GM23338 (cell line): ENCODE measurements around the gene ATP5MG. TPM values are rescaled to one million over a fixed set of nuclear protein-coding genes. Genes with fewer than 3 reads are reported as not detected.

Source experiments
- ATAC-seq: fragments of 200-7000 bp; cut with Tn5 transposase; 3 replicates; pipeline ENCODE4 v1.9.1; 2020
- DNase-seq: peaks from one replicate; pipeline ENCODE4 v3.0.0-alpha.2; 2015; ENCODE audit warnings: low spot score
- H2AFZ ChIP-seq: fragments of 200-600 bp; sonication (generic); 2 replicates; pipeline ENCODE4 v1.8.0; 2016; ENCODE audit warnings: antibody characterized with exemption, mild to moderate bottlenecking, moderate library complexity
- H3F3A ChIP-seq: fragments of 200-600 bp; sonication (generic); replicated peaks from 2 replicates; pipeline ENCODE4 v1.8.0; 2017; ENCODE audit warnings: antibody characterized with exemption, mixed run types, low read depth
- H3K27ac ChIP-seq: fragments of 200-600 bp; sonication (generic); 2 replicates; pipeline ENCODE4 v1.6.1; 2016; ENCODE audit warnings: low read depth
- H3K27me3 ChIP-seq: fragments of 200-600 bp; sonication (generic); 2 replicates; pipeline ENCODE4 v1.8.0; 2016; ENCODE audit warnings: mild to moderate bottlenecking, mixed run types, moderate library complexity; ENCODE audit not compliant: insufficient read depth
- H3K36me3 ChIP-seq: fragments of 200-600 bp; sonication (generic); 2 replicates; pipeline ENCODE4 v1.8.0; 2016; ENCODE audit warnings: mild to moderate bottlenecking; ENCODE audit not compliant: insufficient read depth
- H3K4me1 ChIP-seq: fragments of 200-600 bp; sonication (generic); 2 replicates; pipeline ENCODE4 v1.8.0; 2016; ENCODE audit warnings: mild to moderate bottlenecking, moderate library complexity; ENCODE audit not compliant: insufficient read depth
- H3K4me2 ChIP-seq: fragments of 200-600 bp; sonication (generic); 2 replicates; pipeline ENCODE4 v1.7.1; 2017; ENCODE audit warnings: mixed run types
- H3K4me3 ChIP-seq: fragments of 200-600 bp; sonication (generic); 2 replicates; pipeline ENCODE4 v1.6.1; 2016; ENCODE audit warnings: mixed run types
- H3K79me2 ChIP-seq: fragments of 200-600 bp; sonication (generic); replicated peaks from 2 replicates; pipeline ENCODE4 v1.8.0; 2017; ENCODE audit warnings: mild to moderate bottlenecking; ENCODE audit not compliant: insufficient read depth
- H3K9me2 ChIP-seq: fragments of 200-600 bp; sonication (generic); 2 replicates; pipeline ENCODE4 v1.8.0; 2017; ENCODE audit not compliant: insufficient read depth
- H4K20me1 ChIP-seq: fragments of 200-600 bp; sonication (generic); replicated peaks from 2 replicates; pipeline ENCODE4 v1.8.0; 2017; ENCODE audit warnings: mild to moderate bottlenecking; ENCODE audit not compliant: insufficient read depth
- H3K27ac Mint-ChIP-seq: 2 replicates; pipeline ENCODE4 v1.8.0; 2020; ENCODE audit warnings: inconsistent platforms, mild to moderate bottlenecking, moderate library complexity, mixed read lengths
- H3K27me3 Mint-ChIP-seq: 3 replicates; pipeline ENCODE4 v1.8.0; 2022; ENCODE audit warnings: low read depth, mild to moderate bottlenecking, moderate library complexity, mixed read lengths, inconsistent platforms; ENCODE audit not compliant: insufficient read depth, poor library complexity
- H3K36me3 Mint-ChIP-seq: 3 replicates; pipeline ENCODE4 v1.8.0; 2021; ENCODE audit warnings: low read depth, mild to moderate bottlenecking, inconsistent platforms, moderate library complexity, mixed read lengths
- H3K4me1 Mint-ChIP-seq: 3 replicates; pipeline ENCODE4 v1.8.0; 2020; ENCODE audit warnings: mild to moderate bottlenecking, inconsistent platforms, mixed read lengths
- H3K4me3 Mint-ChIP-seq: 3 replicates; pipeline ENCODE4 v1.8.0; 2021; ENCODE audit warnings: moderate library complexity, mild to moderate bottlenecking, inconsistent platforms, mixed read lengths
- H3K9me3 Mint-ChIP-seq: 3 replicates; pipeline ENCODE4 v1.8.0; 2020; ENCODE audit warnings: moderate library complexity, mild to moderate bottlenecking, inconsistent platforms, mixed read lengths
- CREB1 ChIP-seq: fragments of 250-450 bp; sonication (Bioruptor Pico); IDR thresholded peaks from 2 replicates; pipeline ENCODE4 v1.5.0; 2020; ENCODE audit warnings: low read depth, mild to moderate bottlenecking, moderate library complexity
- EZH2 ChIP-seq: fragments of 200-600 bp; sonication (generic); IDR thresholded peaks from one replicate; pipeline ENCODE4 v1.8.0; 2017; ENCODE audit warnings: antibody characterized with exemption, mild to moderate bottlenecking, low read depth; ENCODE audit not compliant: unreplicated experiment
- EZH2phosphoT487 ChIP-seq: fragments of 200-600 bp; sonication (generic); IDR thresholded peaks from one replicate; pipeline ENCODE4 v1.8.1; 2018; ENCODE audit warnings: antibody characterized with exemption; ENCODE audit not compliant: unreplicated experiment
- JUNB ChIP-seq: IDR thresholded peaks from one replicate; pipeline ENCODE4 v1.6.1; 2016; ENCODE audit warnings: antibody characterized with exemption; ENCODE audit not compliant: unreplicated experiment
- NANOG ChIP-seq: IDR thresholded peaks from 2 replicates; pipeline ENCODE4 v1.6.1; 2016; ENCODE audit warnings: antibody characterized with exemption, borderline replicate concordance
- POLR2AphosphoS5 ChIP-seq: IDR thresholded peaks from 2 replicates; pipeline ENCODE4 v1.6.1; 2016; ENCODE audit warnings: antibody characterized with exemption, low read depth
- REST ChIP-seq: IDR thresholded peaks from one replicate; pipeline ENCODE4 v1.6.1; 2018; ENCODE audit warnings: antibody characterized with exemption; ENCODE audit not compliant: unreplicated experiment
- STAT1 ChIP-seq: IDR thresholded peaks from one replicate; pipeline ENCODE4 v1.6.1; 2016; ENCODE audit warnings: antibody characterized with exemption; ENCODE audit not compliant: unreplicated experiment
- ZNF114 ChIP-seq: fragments of 250-450 bp; sonication (Bioruptor Pico); IDR thresholded peaks from 2 replicates; pipeline ENCODE4 v1.5.0; 2020; ENCODE audit warnings: mild to moderate bottlenecking, moderate library complexity
- polyA plus RNA-seq: library from polyadenylated mRNA; unstranded; fragments of >200 nt; fragmentation: Nextera tagmentation; extraction: Ambion mirVana; gene quantifications from 2 replicates; pipeline ENCODE4 v1.2.1, GENCODE V29; 2016
- total RNA-seq: library from RNA; depleted of rRNA; stranded (reverse); fragments of >200 nt; shearing (Covaris generic); gene quantifications from 2 replicates; pipeline ENCODE4 v1.2.3, GENCODE V29; 2014
- TF ChIP-seq, protein P1 (sequence below), 2 experiments: fragments of 200-600 bp in 1 of 2; sonication (generic) in 1 of 2; conservative IDR thresholded peaks; 2 replicates each; pipeline versions ENCODE4 v1.5.1 to v1.6.1; 2016 to 2017; ENCODE audit warnings: antibody characterized with exemption in 2 of 2, low read depth in 2 of 2, mild to moderate bottlenecking in 2 of 2, moderate library complexity in 1 of 2
- TF ChIP-seq, protein P2 (sequence below): IDR thresholded peaks from 2 replicates; pipeline ENCODE4 v1.6.1; 2016; ENCODE audit warnings: antibody characterized with exemption

Gene ATP5MG
- total and polyA plus RNA-seq, 2 experiments from 2014 or later: 41.7 to 987 TPM

- no peak for TF ChIP-seq NANOG
- TF ChIP-seq POLR2AphosphoS5: no peak
- no peak for TF ChIP-seq JUNB
- no peak for TF ChIP-seq ZNF114
- no peak for TF ChIP-seq EZH2
- no peak for TF ChIP-seq EZH2phosphoT487
- Histone ChIP-seq H3K36me3 (peaks cover 4% of the 10 kb centered on the region; the same call in 1 of the 2 replicates), H3K27me3 (no peaks in the 10 kb centered on the region), H3K79me2 (peaks cover 100% of the 10 kb centered on the region), H3K4me1 (peaks cover 41% of the 10 kb centered on the region), H3K4me2 (peak overlapping the region; percentile 34), H4K20me1 (peaks cover 86% of the 10 kb centered on the region), H3F3A (no peaks in the 10 kb centered on the region; the same call in 1 of the 2 replicates), H3K27ac (no peak overlapping the region), H2AFZ (no peak overlapping the region), H3K4me3 (no peak overlapping the region), H3K9me2 (no peaks in the 10 kb centered on the region)
- peak overlapping the region; percentile 29; the same call in 2 of the 3 replicates for H3K4me3 Mint-ChIP-seq
- H3K4me1 Mint-ChIP-seq: peaks cover 52% of the 10 kb centered on the region
- ATAC-seq: no peak
- H3K27me3 Mint-ChIP-seq: peaks cover 3% of the 10 kb centered on the region
- peaks cover 20% of the 10 kb centered on the region for H3K36me3 Mint-ChIP-seq
- H3K9me3 Mint-ChIP-seq: no peaks in the 10 kb centered on the region; the same call in 2 of the 3 replicates
- peak overlapping the region; percentile 26 for H3K27ac Mint-ChIP-seq
- peak; percentile 33 for DNase-seq
Observed at GRCh38 chr11:118441770-118442275, 40.4 kb downstream of the ATP5MG start.

DNA sequence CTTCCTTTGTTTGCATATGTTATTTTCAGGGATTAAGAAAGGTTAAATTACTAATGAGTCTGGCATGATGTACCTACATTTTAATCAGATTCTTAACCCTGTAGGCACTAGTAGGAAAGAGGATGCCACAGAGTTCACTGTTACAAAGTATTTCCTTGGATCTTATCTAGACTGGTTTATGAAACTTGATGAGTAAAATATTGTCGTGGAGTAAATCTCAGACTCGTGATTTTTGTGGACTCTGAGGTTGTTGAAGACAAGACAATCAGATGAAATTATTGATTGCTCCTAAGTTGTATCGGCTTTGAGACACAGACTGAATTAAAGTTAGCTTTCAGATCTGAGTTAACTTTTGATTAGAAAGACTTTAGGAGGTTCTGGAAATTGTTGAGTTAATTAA, 40.9 kb downstream of the ATP5MG start:
- H4K20me1 ChIP-seq: peaks cover 91% of the 10 kb centered on the region
- DNase-seq (no peak), ATAC-seq (no peak)
- Mint-ChIP-seq H3K9me3 (no peaks in the 10 kb centered on the region; the same call in 2 of the 3 replicates), H3K4me1 (peaks cover 52% of the 10 kb centered on the region), H3K27ac (peak overlapping the region; percentile 26; the same call in 1 of the 2 replicates), H3K4me3 (peak overlapping the region; percentile 29; the same call in 1 of the 3 replicates), H3K36me3 (peaks cover 20% of the 10 kb centered on the region), H3K27me3 (peaks cover 3% of the 10 kb centered on the region)
- peak overlapping the region; percentile 34 for H3K4me2 ChIP-seq
- H3K27ac ChIP-seq: no peak overlapping the region
- H3K36me3 ChIP-seq: peaks cover 4% of the 10 kb centered on the region; the same call in 1 of the 2 replicates
- peaks cover 100% of the 10 kb centered on the region for H3K79me2 ChIP-seq
- no peaks in the 10 kb centered on the region for H3K9me2 ChIP-seq
- H3K4me3 ChIP-seq: no peak overlapping the region
- peaks cover 41% of the 10 kb centered on the region for H3K4me1 ChIP-seq
- no peak overlapping the region for H2AFZ ChIP-seq
- H3F3A ChIP-seq: no peaks in the 10 kb centered on the region; the same call in 1 of the 2 replicates
- H3K27me3 ChIP-seq: no peaks in the 10 kb centered on the region
- TF ChIP-seq POLR2AphosphoS5 (no peak), JUNB (no peak), REST (no peak), EZH2 (no peak), CREB1 (no peak), STAT1 (no peak), ZNF114 (no peak), NANOG (no peak), EZH2phosphoT487 (no peak)
- TF ChIP-seq, protein P1, sequence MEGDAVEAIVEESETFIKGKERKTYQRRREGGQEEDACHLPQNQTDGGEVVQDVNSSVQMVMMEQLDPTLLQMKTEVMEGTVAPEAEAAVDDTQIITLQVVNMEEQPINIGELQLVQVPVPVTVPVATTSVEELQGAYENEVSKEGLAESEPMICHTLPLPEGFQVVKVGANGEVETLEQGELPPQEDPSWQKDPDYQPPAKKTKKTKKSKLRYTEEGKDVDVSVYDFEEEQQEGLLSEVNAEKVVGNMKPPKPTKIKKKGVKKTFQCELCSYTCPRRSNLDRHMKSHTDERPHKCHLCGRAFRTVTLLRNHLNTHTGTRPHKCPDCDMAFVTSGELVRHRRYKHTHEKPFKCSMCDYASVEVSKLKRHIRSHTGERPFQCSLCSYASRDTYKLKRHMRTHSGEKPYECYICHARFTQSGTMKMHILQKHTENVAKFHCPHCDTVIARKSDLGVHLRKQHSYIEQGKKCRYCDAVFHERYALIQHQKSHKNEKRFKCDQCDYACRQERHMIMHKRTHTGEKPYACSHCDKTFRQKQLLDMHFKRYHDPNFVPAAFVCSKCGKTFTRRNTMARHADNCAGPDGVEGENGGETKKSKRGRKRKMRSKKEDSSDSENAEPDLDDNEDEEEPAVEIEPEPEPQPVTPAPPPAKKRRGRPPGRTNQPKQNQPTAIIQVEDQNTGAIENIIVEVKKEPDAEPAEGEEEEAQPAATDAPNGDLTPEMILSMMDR (conservative IDR thresholded peaks at IDR 0.05; ENCODE audit: low read depth in 2 of 2): no peak
- TF ChIP-seq, protein P2, sequence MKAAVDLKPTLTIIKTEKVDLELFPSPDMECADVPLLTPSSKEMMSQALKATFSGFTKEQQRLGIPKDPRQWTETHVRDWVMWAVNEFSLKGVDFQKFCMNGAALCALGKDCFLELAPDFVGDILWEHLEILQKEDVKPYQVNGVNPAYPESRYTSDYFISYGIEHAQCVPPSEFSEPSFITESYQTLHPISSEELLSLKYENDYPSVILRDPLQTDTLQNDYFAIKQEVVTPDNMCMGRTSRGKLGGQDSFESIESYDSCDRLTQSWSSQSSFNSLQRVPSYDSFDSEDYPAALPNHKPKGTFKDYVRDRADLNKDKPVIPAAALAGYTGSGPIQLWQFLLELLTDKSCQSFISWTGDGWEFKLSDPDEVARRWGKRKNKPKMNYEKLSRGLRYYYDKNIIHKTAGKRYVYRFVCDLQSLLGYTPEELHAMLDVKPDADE: no peak
